K562 (cell line): ENCODE results near the gene CBX8. TPM values are rescaled to one million over a fixed set of nuclear protein-coding genes. Genes with fewer than 3 reads are reported as not detected.

ENCODE experiments used
- BACH1 ChIP-seq: fragments of 200-800 bp; sonication (Bioruptor generic); IDR thresholded peaks from 2 replicates; pipeline ENCODE4 v1.6.1; 2016; ENCODE audit warnings: missing genetic modification characterization, missing compliant biosample characterization
- CCNT2 ChIP-seq: IDR thresholded peaks from 2 replicates; pipeline ENCODE4 v1.6.1; 2011; ENCODE audit warnings: borderline replicate concordance, low read depth, mild to moderate bottlenecking, moderate library complexity, mixed read lengths, low read length; ENCODE audit not compliant: insufficient read length; ENCODE audit errors: extremely low read depth
- E2F1 ChIP-seq: sonication (generic); formaldehyde crosslinking; IDR thresholded peaks from 2 replicates; pipeline ENCODE4 v1.8.1; 2023; ENCODE audit warnings: mild to moderate bottlenecking, missing genetic modification reagents, moderate library complexity
- EP400 ChIP-seq: fragments of 450-650 bp; IDR thresholded peaks from 2 replicates; pipeline ENCODE4 v1.6.1; 2017; ENCODE audit warnings: antibody characterized with exemption, mild to moderate bottlenecking, moderate library complexity
- ETS1 ChIP-seq: conservative IDR thresholded peaks from 2 replicates; pipeline ENCODE4 v1.6.1; 2011; ENCODE audit warnings: low read depth, mild to moderate bottlenecking, low read length; ENCODE audit not compliant: control insufficient read depth
- FOXJ3 ChIP-seq: sonication (generic); formaldehyde crosslinking; IDR thresholded peaks from 2 replicates; pipeline ENCODE4 v1.4.0; 2020; ENCODE audit warnings: mild to moderate bottlenecking, missing genetic modification reagents
- HCFC1 ChIP-seq: IDR thresholded peaks from 2 replicates; pipeline ENCODE4 v1.6.1; 2012; ENCODE audit warnings: low read depth, low read length, improper control_type of control experiment
- POLR2A ChIP-seq: fragments of 450-650 bp; conservative IDR thresholded peaks from 2 replicates; pipeline ENCODE4 v1.6.1; 2016
- PTTG1 ChIP-seq: fragments of 450-650 bp; IDR thresholded peaks from 2 replicates; pipeline ENCODE4 v1.6.1; 2016; ENCODE audit warnings: low read depth, mild to moderate bottlenecking, missing genetic modification characterization, missing compliant biosample characterization
- RAD51 ChIP-seq: fragments of 450-650 bp; IDR thresholded peaks from 2 replicates; pipeline ENCODE4 v1.7.1; 2016; ENCODE audit warnings: low read depth, mild to moderate bottlenecking, borderline replicate concordance
- SMARCC2 ChIP-seq: fragments of 450-650 bp; IDR thresholded peaks from 2 replicates; pipeline ENCODE4 v1.6.1; 2017; ENCODE audit warnings: antibody characterized with exemption, moderate library complexity, mild to moderate bottlenecking, low read depth
- THRA ChIP-seq: fragments of 450-650 bp; IDR thresholded peaks from 2 replicates; pipeline ENCODE4 v1.6.1; 2017; ENCODE audit warnings: mild to moderate bottlenecking, moderate library complexity
- TOE1 ChIP-seq, 2 experiments: fragments of 450-650 bp in 1 of 2; sonication (generic) in 1 of 2; formaldehyde crosslinking in 1 of 2; IDR thresholded peaks; 2 replicates each; pipeline versions ENCODE4 v1.7.1 to v1.8.0; 2016 to 2022; ENCODE audit warnings: borderline replicate concordance in 2 of 2, mild to moderate bottlenecking in 2 of 2, antibody characterized with exemption in 1 of 2, inconsistent platforms in 1 of 2, low read depth in 1 of 2, missing genetic modification reagents in 1 of 2, moderate library complexity in 1 of 2
- VEZF1 ChIP-seq: fragments of 200-800 bp; sonication (Bioruptor generic); IDR thresholded peaks from 2 replicates; pipeline ENCODE4 v1.6.1; 2017; ENCODE audit warnings: missing genetic modification characterization, missing compliant biosample characterization
- ZNF212 ChIP-seq: fragments of 450-650 bp; formaldehyde crosslinking; IDR thresholded peaks from 2 replicates; pipeline ENCODE4 v1.4.0; 2020; ENCODE audit warnings: mild to moderate bottlenecking
- ZNF655 ChIP-seq: fragments of 250-450 bp; sonication (Bioruptor Pico); IDR thresholded peaks from 2 replicates; pipeline ENCODE4 v1.5.0; 2021
- ZNF695 ChIP-seq: fragments of 450-650 bp; formaldehyde crosslinking; IDR thresholded peaks from 2 replicates; pipeline ENCODE4 v1.4.0; 2020; ENCODE audit warnings: mild to moderate bottlenecking, moderate library complexity
- polyA plus RNA-seq, 8 experiments: library from polyadenylated mRNA; depleted of rRNA in 4 of 8; stranded (reverse) in 5 of 8; unstranded in 3 of 8; fragments of >200 nt; fragmentation: Nextera tagmentation in 2 of 8; fragmentation: Illumina TruSeq in 1 of 8; extraction: Ambion mirVana in 2 of 8; extraction: Trizol in 1 of 8; gene quantifications; 2 replicates each; pipeline versions ENCODE4 v1.2.1 to v1.2.3, GENCODE V29; 2011 to 2014; ENCODE audit warnings: inconsistent platforms in 1 of 8, missing spikeins in 1 of 8
- total RNA-seq, 7 experiments: library from RNA; depleted of rRNA in 6 of 7; stranded (reverse); fragments of >200 nt in 6 of 7; fragmentation: Illumina TruSeq in 2 of 7; extraction: Trizol in 2 of 7; gene quantifications; 2 replicates each; pipeline versions ENCODE4 v1.2.1 to v1.2.3, GENCODE V29; 2011 to 2021; ENCODE audit warnings: low replicate concordance in 1 of 7

Gene CBX8
- total and polyA plus RNA-seq, 9 of the 15 experiments (the other 6 are each of a cell fraction or from before 2014, with no cell fraction given): 0.08 to 11.9 (median 2.6) TPM

- TF ChIP-seq ETS1: no peak
- TF ChIP-seq ZNF695: no peak
- TF ChIP-seq VEZF1: peak; percentile 96
- TF ChIP-seq FOXJ3 (CRISPR knock-in tag): no peak
- TF ChIP-seq RAD51: no peak
- TF ChIP-seq POLR2A: peak; percentile 73
- peak; percentile 65 for TF ChIP-seq EP400
- TF ChIP-seq SMARCC2: 0 out of 2 replicates have a peak, but pooled peaks have one; percentile 42
- peak; percentile 80 for TF ChIP-seq CCNT2
- TF ChIP-seq HCFC1: peak; percentile 10; the same call in 1 of the 2 replicates
- 0 out of 2 replicates have a peak, but pooled peaks have one; percentile 41 for TF ChIP-seq BACH1 (tag)
- 0 out of 2 replicates have a peak, but pooled peaks have one; percentile 25 for TF ChIP-seq TOE1 (IDR thresholded peaks at IDR 0.05; ENCODE audit: borderline replicate concordance)
- TF ChIP-seq TOE1 (CRISPR knock-in tag; IDR thresholded peaks at IDR 0.05; ENCODE audit: borderline replicate concordance, low read depth): no peak
- TF ChIP-seq ZNF212 (CRISPR knock-in tag): no peak
- 0 out of 2 replicates have a peak, but pooled peaks have one; percentile 36 for TF ChIP-seq PTTG1 (tag)
- TF ChIP-seq E2F1: no peak
- TF ChIP-seq ZNF655 (CRISPR knock-in tag): no peak
- no peak for TF ChIP-seq THRA
Measured at GRCh38 chr17:79831265-79832217, 34.7 kb upstream of the CBX8 start (continued).
